Body of pancreas (tissue), 4 donors: ENCODE results near the gene ANKRD6.

Experiments used
- CTCF ChIP-seq, 7 experiments: fragments of 450-650 bp in 4 of 7; fragments of 200-600 bp in 3 of 7; sonication (generic) in 3 of 7; IDR thresholded peaks; one replicate each; pipeline ENCODE4 v1.5.1; 2016 to 2019; ENCODE audit warnings: antibody characterized with exemption in 7 of 7
- POLR2A ChIP-seq, 3 donors: fragments of 450-650 bp; IDR thresholded peaks; one replicate each; pipeline ENCODE4 v1.6.1; 2016; ENCODE audit warnings: antibody characterized with exemption in 3 of 3, mild to moderate bottlenecking in 2 of 3

GRCh38 chr6:89555806-89556205 is 122.9 kb downstream of the ANKRD6 start:
- TF ChIP-seq POLR2A (IDR thresholded peaks at IDR 0.05) (no peak), CTCF (IDR thresholded peaks at IDR 0.05) (no peak)
